GM12878 (cell line): Measurements from ENCODE around the gene KCNAB2.

Source experiments
- CREB1 ChIP-seq: IDR thresholded peaks from 2 replicates; pipeline ENCODE4 v1.6.1; 2012; ENCODE audit warnings: low read depth, mild to moderate bottlenecking, inconsistent platforms
- JUNB ChIP-seq: IDR thresholded peaks from 2 replicates; pipeline ENCODE4 v1.6.1; 2016; ENCODE audit warnings: antibody characterized with exemption, mild to moderate bottlenecking
- PBX3 ChIP-seq: IDR thresholded peaks from 2 replicates; pipeline ENCODE4 v1.6.1; 2011; ENCODE audit warnings: mild to moderate bottlenecking, low read depth, low read length, moderate library complexity; ENCODE audit not compliant: insufficient replicate concordance
- POLR2AphosphoS5 ChIP-seq: IDR thresholded peaks from 2 replicates; pipeline ENCODE4 v1.6.1; 2011; ENCODE audit warnings: mild to moderate bottlenecking, low read length, inconsistent platforms
- TF ChIP-seq, protein P1 (sequence below): IDR thresholded peaks from 2 replicates; pipeline ENCODE4 v1.6.1; 2011; ENCODE audit warnings: low read depth, mild to moderate bottlenecking, low read length, moderate library complexity, borderline replicate concordance; ENCODE audit errors: extremely low read depth

GRCh38 chr1:6070450-6070974 lies 24.8 kb downstream of the KCNAB2 start:
- TF ChIP-seq CREB1 (no peak), JUNB (no peak), POLR2AphosphoS5 (no peak), PBX3 (no peak)
- TF ChIP-seq, protein P1, sequence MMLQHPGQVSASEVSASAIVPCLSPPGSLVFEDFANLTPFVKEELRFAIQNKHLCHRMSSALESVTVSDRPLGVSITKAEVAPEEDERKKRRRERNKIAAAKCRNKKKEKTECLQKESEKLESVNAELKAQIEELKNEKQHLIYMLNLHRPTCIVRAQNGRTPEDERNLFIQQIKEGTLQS: no peak
